ES-I3 (cell line): Measurements from ENCODE around the gene MUC20.
"Not testable (repeated sequence)": the region's sequence is repeated elsewhere in the genome, so short reads cannot be mapped to it uniquely, and the experiment has no call there.

Experiments used
- H3K36me3 ChIP-seq: 2 replicates; pipeline ENCODE4 v1.6.1; 2013; ENCODE audit warnings: mild to moderate bottlenecking, low read length, control low read depth, moderate library complexity; ENCODE audit not compliant: insufficient read depth
- H3K4me1 ChIP-seq: 2 replicates; pipeline ENCODE4 v1.6.1; 2013; ENCODE audit warnings: mild to moderate bottlenecking, control low read depth, low read length; ENCODE audit not compliant: insufficient read depth
- H3K9ac ChIP-seq: 2 replicates; pipeline ENCODE4 v1.6.1; 2013; ENCODE audit warnings: low read depth, mild to moderate bottlenecking, low read length, moderate library complexity
- H3K9me3 ChIP-seq: 2 replicates; pipeline ENCODE4 v1.6.1; 2013; ENCODE audit warnings: mild to moderate bottlenecking, low read length, moderate library complexity; ENCODE audit not compliant: control insufficient read depth, insufficient read depth

The MUC20 gene

DNA sequence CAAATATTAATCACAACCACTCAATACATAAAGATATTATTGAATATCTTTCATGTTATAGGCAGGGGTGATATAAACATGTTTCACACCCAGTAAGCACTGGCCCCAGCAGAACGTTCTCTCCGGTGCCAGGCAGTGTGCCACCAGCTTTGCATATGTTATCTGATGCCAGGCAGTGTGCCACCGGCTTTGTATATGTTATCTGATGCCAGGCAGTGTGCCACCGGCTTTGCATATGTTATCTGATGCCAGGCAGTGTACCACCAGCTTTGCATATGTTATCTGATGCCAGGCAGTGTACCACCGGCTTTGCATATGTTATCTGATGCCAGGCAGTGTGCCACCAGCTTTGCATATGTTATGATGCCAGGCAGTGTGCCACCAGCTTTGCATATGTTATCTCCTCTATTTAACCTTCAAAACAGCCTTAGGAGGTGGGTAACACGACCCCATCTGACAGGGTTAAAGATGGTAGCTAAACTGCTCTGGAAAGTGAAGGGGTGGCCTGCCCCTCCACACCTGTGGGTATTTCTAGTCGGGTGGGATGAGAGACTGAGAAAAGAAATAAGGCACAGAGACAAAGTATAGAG lies 6.9 kb downstream of the MUC20 start:
- no peak overlapping the region for H3K9ac ChIP-seq
- H3K36me3 ChIP-seq = no peaks in the 10 kb centered on the region
- no peaks in the 10 kb centered on the region for H3K4me1 ChIP-seq
- H3K9me3 ChIP-seq = no peaks in the 10 kb centered on the region

DNA sequence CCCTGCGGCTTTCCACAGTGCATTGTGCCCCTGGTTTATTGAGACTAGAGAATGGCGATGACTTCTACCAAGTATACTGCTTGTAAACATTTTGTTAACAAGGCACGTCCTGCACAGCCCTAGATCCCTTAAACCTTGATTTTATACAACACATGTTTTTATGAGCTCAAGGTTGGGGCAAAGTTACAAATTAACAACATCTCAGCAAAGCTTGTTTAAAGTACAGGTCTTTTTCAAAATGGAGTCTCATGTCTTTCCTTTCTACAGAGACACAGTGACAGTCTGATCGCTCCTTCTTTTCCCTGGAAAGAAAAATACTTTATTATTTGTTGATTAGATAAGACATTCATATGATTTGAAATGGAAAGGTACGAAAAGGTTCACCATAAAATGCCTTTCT lies 8.0 kb downstream of the MUC20 start:
- not testable (repeated sequence) for H3K9ac ChIP-seq

DNA sequence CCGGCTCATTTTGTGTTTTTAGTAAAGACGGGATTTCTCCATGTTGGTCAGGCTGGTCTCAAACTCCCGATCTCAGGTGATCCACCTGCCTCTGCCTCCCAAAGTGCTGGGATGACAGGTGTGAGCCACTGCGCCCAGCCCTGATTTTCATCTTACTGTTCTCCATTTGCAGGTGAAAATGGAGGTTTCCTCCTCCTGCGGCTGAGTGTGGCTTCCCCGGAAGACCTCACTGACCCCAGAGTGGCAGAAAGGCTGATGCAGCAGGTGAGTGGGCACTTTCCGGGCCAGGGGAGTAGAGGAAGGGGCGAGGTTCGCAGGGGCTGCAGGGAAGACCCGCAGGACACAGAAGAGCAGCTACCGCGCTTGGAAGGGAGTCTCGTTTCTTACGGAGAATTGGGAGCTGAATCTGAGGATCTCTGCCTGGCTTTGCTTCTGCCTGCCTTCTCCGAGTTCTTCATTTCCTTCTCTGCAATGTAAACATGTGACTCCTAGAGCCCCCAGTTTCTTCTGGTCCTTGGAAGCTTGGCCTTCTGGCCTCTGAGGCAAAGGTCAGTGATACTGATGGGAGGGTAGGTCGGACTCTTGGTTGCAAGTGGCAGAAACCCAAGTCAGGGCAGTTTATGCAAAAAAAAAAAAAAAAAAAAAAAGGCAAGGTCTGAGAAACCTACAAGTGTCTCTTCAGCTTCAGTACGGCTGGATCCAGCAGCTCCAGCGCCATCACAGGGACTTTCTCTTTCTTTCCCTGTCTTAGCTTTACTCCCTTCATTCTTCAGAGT lies 8.9 kb downstream of the MUC20 start:
- Histone ChIP-seq H3K4me1 (no peaks in the 10 kb centered on the region), H3K36me3 (no peaks in the 10 kb centered on the region), H3K9me3 (no peaks in the 10 kb centered on the region), H3K9ac (no peak overlapping the region)

More for the DNA sequence above, 8.0 kb downstream of the MUC20 start:
- H3K9me3 ChIP-seq, H3K36me3 ChIP-seq, H3K4me1 ChIP-seq: not testable (repeated sequence)

DNA sequence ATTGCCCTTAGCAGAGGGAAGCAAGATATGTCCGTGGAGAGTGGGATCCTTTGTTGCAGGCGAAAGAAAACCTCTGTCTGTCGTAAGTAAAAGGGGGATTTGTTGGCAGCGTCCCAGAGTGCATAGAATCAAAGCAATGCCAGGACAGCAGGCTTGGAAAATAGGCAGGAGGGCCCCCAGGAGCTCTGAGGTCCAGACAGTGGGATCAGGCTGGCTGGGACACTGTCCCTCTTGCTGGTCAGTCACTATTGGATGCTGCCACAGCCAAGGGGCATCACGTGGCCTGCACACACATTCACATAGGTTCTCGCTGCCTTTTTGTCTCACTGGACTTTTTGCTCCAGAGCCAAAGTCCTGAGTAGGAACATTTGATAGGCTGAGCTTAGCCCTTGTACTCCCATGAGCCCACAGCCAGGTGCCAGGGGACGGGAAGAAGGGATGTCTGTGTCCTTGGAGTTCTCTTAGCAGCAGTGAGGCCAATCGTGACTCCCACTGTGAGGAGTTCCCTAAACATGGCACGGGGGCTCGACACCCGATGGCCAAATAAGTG lies 10.7 kb downstream of the MUC20 start:
- no peaks in the 10 kb centered on the region for H3K4me1 ChIP-seq
- no peak overlapping the region for H3K9ac ChIP-seq
- H3K36me3 ChIP-seq = no peaks in the 10 kb centered on the region
- H3K9me3 ChIP-seq = no peaks in the 10 kb centered on the region

DNA sequence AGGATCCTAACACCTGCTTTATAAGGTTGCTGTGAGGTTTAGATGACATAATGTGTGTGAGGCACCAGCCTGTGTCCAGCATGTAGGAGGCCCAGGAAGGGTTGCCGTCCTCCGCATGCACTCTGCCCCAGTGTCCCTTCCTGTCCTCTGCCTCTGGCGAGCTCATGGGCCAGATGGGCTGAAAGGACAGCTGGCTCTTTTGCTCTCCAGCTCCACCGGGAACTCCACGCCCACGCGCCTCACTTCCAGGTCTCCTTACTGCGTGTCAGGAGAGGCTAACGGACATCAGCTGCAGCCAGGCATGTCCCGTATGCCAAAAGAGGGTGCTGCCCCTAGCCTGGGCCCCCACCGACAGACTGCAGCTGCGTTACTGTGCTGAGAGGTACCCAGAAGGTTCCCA lies 12.2 kb downstream of the MUC20 start:
- H3K9me3 ChIP-seq = no peaks in the 10 kb centered on the region
- no peaks in the 10 kb centered on the region for H3K4me1 ChIP-seq
- H3K9ac ChIP-seq = no peak overlapping the region

DNA sequence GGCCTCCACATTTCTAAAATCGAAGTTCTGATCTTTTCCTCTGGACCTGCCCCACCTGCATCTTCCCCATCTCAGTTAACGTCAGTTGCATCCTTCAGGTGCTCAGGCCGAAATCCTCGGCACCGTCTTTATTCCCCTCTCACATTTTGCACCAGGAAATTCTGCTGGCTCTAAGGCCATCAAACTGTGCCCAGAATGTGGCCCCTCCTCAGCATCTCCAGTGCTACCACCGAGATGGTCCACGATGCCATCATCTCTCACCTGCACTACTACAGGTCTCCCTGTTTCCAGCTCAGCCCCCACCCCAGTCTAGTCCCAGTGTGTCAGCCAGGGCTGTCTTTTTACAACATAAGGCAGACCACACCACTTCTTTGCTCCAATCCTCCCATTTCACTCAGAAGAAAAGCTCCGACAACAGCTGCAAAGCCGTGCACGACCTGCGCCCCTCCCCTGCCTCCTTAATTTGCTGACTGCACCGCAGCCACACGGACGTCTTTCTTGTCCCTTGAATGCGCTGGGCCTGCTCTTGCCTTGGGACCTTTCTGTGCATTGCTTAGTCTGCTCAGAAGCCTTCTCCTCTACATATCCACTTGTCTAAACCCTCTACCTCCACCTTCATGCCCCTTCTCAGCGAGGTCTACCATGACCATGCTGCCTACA lies 14.4 kb downstream of the MUC20 start:
- Histone ChIP-seq H3K9me3 (no peaks in the 10 kb centered on the region), H3K9ac (no peak overlapping the region), H3K4me1 (no peaks in the 10 kb centered on the region), H3K36me3 (no peaks in the 10 kb centered on the region)

More for the DNA sequence above, 12.2 kb downstream of the MUC20 start:
- H3K36me3 ChIP-seq = no peaks in the 10 kb centered on the region

DNA sequence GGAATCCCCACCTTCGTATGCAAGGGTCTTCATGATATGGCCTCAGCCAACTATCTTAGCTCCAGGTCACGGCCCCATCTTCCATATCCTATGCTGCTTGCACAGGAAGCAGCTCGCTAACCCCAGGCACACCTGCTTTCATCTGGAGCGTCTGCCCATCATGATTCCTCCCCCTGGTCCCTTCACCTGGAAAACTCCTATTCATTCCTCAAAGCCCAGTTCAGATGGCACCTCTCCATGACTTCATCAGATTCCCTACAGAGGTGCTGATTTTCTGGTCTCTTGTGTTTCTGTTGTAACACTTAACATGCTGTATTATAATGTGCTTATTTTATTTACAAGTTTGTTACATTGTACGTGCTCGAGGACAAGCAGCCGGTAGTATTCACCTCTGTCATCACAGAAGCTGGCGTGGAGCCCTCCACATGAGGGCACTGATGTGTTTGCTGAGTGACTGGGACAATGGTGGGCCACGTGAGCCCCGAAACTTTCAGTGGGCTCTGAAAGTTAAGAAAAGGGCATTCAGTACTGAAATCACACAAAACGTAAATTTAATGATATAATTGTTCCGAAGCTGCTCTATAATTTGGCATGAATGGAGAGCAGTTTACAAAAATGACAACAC lies 16.2 kb downstream of the MUC20 start:
- H3K36me3 ChIP-seq = no peaks in the 10 kb centered on the region
- H3K9me3 ChIP-seq = no peaks in the 10 kb centered on the region
- no peak overlapping the region for H3K9ac ChIP-seq
- H3K4me1 ChIP-seq = no peaks in the 10 kb centered on the region

DNA sequence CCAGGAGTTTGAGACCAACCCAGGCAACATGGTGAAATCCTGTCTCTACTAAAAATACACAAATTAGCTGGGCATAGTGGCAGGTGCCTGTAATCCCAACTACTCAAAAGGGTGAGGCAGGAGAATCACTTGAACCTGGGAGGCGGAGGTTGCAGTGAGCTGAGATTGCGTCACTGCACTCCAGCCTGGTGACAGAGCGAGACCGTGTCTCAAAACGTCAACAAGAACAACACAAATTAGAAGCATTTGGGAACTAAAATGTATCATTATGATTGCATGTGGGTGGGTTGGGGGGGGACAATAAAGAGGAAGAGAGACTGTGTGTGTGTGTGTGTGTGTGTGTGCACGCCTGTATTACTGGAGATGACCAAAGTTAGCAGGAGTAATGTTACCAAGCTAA lies 17.0 kb downstream of the MUC20 start:
- not testable (repeated sequence) for H3K9ac ChIP-seq, H3K4me1 ChIP-seq, H3K36me3 ChIP-seq, H3K9me3 ChIP-seq

DNA sequence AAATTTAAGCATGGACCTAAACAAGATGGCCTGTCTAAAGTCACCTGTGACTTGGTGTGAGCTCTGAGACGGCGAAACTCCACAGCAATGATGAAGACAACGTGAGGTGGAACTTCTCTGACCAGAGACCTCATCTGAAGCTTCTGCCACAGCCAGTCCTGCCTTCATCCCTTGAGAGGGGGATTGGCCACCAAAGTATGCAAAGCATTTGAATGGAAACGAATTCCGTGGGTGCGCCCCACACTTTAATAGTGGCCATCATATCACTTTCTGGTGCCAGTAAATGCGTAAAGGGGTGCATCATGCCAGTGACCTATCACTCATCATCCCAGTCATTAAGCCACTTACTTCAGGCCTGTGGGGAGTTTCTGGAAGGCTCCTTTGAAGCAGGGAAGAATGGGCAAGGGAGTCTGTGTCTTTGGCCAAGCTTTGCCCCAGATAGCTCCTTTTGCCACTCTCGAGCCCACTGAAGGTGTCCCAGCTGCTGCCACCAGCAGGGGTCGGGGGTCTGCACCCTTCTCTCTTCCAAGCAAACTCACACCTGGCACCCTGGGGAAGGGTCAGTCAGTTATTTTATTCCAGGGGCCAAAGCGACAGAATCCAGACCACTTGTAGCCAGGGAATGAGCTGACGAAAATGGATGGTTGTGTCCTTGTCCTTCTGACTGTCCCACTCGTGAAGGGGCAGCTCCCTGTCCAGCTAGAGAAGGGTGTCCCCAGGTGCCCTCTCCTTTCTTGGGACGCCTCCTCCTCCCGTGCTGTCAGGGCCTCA lies 17.7 kb downstream of the MUC20 start:
- Histone ChIP-seq H3K9ac (no peak overlapping the region), H3K36me3 (no peaks in the 10 kb centered on the region), H3K9me3 (no peaks in the 10 kb centered on the region), H3K4me1 (no peaks in the 10 kb centered on the region)

DNA sequence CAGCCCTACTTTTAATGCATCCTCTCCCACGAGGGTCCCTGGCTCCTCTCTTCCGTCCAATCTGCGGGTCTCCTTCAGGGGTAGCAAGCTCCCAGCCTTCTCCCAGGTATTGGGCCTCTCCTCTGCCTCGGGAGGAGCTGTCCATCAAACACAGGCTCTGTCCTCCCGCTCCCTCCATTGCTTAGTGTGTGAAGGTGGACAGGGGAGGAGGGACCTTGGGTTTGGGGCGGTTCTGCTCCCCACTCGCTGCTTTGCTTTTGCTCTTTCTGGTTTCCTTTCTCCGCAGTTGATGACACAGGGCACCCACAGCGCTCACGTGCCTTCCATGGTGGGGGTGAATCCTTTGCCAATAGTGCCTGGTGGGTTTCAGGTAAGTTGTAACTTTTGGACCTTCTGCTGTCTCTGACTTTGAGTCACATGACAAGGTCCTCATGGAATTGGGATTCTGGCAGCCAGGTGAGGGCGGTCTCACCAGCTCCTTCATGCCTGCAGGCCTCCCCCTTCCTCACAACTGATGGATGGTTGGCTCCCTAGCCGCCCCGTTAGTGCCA lies 18.9 kb downstream of the MUC20 start:
- no peaks in the 10 kb centered on the region for H3K36me3 ChIP-seq
- no peaks in the 10 kb centered on the region for H3K4me1 ChIP-seq
- no peak overlapping the region for H3K9ac ChIP-seq
- no peaks in the 10 kb centered on the region for H3K9me3 ChIP-seq

DNA sequence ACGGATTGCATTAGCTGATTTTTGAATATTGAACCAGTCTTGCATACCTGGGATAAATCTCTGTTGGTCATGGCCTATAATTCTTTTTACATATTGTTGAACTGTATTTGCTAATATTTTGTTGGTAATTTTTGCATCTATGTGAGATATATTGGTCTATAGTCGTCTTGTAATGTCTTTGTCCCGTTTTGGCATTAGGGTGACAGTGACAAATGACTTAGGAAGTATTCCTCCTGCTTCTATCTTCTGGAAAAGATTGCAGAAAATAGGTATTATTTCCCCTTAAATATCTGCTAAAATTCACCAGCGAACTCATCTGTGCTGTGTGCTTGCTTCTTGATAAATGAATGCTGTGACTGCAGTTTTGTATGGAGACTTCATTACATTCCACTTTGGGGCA lies 23.7 kb downstream of the MUC20 start:
- H3K36me3 ChIP-seq = no peaks in the 10 kb centered on the region
- H3K9ac ChIP-seq = no peak overlapping the region
- no peaks in the 10 kb centered on the region for H3K4me1 ChIP-seq
- H3K9me3 ChIP-seq = no peaks in the 10 kb centered on the region

DNA sequence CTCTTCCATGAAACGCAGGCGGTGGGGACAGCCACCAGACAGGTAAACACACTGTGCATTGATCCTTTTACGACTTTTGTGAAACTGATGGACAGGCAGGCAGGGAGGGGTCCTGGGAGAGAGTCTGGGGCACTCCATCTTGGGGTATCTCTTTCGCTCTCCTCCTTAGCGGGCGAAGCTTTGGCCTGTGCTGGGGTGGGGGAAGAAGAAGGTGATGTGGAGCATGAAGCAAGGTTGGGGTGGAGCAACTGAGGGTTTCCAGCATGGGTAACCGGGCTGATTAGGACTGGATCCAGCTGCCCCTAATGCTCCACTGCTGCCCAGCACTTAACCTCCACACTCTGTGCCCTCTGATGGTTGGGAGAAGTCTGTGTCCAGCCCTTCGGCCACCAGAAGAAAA lies 25.6 kb downstream of the MUC20 start:
- Histone ChIP-seq H3K36me3 (no peaks in the 10 kb centered on the region), H3K4me1 (no peaks in the 10 kb centered on the region), H3K9ac (no peak overlapping the region), H3K9me3 (no peaks in the 10 kb centered on the region)

DNA sequence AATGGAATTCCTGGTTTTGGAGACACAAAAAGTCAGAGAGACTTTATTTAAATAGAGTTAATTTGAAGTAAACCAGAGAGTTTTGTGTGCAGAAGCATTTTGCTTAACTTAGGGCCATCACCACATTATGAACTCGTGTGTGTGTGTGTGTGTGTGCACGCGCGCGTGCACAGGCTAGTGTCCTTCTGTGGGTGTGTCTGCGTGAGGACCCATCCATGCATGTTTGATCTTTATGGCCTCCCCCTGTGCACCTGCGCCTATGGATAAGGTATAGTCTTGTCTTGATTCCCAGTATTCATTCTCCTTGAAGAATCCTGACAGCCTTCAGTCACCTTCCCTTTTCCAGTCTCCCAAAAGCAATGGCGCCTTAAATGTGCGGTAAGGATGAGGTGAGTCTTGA lies 26.0 kb downstream of the MUC20 start:
- no peak overlapping the region for H3K9ac ChIP-seq
- H3K4me1 ChIP-seq = no peaks in the 10 kb centered on the region
- no peaks in the 10 kb centered on the region for H3K36me3 ChIP-seq
- H3K9me3 ChIP-seq = no peaks in the 10 kb centered on the region

DNA sequence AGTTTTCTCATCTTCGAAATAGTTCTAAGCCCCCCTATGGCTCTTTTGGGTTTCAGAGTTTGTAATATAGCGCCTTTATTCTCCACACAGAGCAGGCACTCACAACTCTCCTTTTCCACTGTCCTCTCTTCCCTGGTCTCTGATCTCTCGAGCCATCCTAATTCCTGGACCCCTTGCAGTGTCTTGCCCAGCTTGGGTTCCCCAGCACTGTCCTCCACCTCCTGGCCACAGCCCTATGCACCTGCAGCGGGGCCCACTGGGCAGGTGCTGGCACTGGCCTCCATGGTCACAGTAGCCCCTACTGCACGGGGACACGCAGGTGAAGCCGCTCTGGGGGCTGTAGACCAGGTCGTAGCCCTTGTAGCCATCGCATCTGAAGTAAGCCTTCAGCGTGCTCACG lies 27.9 kb downstream of the MUC20 start:
- Histone ChIP-seq H3K9me3 (no peaks in the 10 kb centered on the region), H3K4me1 (no peaks in the 10 kb centered on the region), H3K36me3 (no peaks in the 10 kb centered on the region), H3K9ac (no peak overlapping the region)
